Erythroblast (primary cell): Measurements from ENCODE around the gene CFH.
A peak's percentile ranks its signal among the peaks of the same experiment; 100 is the strongest.
"Not testable (repeated sequence)": the region's sequence is repeated elsewhere in the genome, so short reads cannot be mapped to it uniquely, and the experiment has no call there.

Source experiments
- DNase-seq, 2 experiments: peaks; one replicate each; lab custom pipeline; 2025; lab: John Stamatoyannopoulos, UW
- GATA1 ChIP-seq: IDR thresholded peaks from 2 replicates; pipeline ENCODE4 v1.6.1; 2011; ENCODE audit warnings: low read depth, mild to moderate bottlenecking, control low read depth, low read length, moderate library complexity
- POLR2A ChIP-seq: IDR thresholded peaks from 2 replicates; pipeline ENCODE4 v1.6.1; 2011; ENCODE audit warnings: mild to moderate bottlenecking, low read length

Gene CFH

DNA sequence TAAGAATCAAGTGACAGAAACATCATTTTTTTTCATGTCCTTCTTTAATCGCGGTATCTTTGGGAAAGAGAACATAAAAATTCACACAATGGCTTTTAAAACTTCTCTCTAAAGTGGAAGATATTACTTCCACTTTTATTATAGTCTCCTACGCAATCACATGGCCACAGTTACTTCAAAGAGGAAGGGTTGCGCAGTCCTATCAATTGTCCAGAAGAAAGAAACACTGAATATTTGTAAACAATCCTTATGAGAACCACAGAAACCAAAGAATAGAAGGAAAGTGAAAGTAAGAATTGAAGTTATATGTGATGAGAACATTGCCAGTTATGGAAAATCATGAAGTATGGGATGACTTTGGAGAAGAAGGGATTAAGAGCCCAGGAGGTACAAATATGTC lies 32.6 kb downstream of the CFH start:
- no peak for DNase-seq
- TF ChIP-seq POLR2A (no peak), GATA1 (no peak)

GRCh38 chr1:196685506-196685905 lies 33.7 kb downstream of the CFH start:
- DNase-seq = no peak
- TF ChIP-seq POLR2A (no peak), GATA1 (no peak)

DNA sequence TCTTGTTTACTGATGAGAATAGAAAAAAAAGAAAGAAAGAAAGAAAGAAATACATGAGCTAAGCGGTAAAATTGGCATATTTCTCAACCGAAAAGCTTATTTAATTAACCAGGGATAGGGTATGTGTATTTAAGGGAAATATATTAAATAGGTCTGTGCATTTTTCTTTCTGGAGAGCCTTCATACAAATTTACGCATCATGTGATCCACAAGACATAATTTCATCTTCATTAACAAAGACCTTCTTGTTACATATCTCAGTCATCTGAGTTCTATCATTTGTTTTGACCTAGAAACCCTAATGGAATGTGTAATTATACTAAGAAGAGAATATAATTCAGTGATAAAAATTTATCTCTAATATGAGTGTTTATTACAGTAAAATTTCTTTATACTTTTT lies 37.2 kb downstream of the CFH start:
- TF ChIP-seq POLR2A = no peak
- no peak for TF ChIP-seq GATA1
- no peak for DNase-seq

- DNase-seq = no peak
Observed at GRCh38 chr1:196690582-196690981, 38.7 kb downstream of the CFH start.

DNA sequence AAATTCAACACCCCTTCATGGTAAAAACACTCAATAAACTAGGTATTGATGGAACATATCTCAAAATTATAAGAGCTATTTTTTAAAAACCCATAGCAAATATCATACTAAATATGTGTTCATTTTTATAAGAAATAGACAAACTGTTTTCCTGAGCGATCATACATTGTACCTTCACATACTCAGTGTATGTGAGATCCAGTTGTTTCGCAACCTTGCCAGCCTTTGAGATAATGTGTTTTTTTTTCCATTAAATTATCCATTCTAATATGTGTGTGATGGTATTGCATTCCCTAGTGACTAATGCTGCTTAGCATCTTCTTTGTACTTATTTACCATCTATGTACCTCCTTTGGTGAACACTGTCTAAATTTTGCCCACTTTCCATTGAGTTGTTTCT lies 47.1 kb downstream of the CFH start:
- DNase-seq = no peak
- TF ChIP-seq POLR2A (no peak), GATA1 (no peak)

More at GRCh38 chr1:196690582-196690981, 38.7 kb downstream of the CFH start:
- TF ChIP-seq GATA1 (no peak), POLR2A (no peak)

- no peak for TF ChIP-seq POLR2A
- TF ChIP-seq GATA1 = no peak
- DNase-seq = no peak
Observed at GRCh38 chr1:196701144-196701543, 49.3 kb downstream of the CFH start.

GRCh38 chr1:196709892-196710291 lies 58.0 kb downstream of the CFH start:
- not testable (repeated sequence) for DNase-seq

- no peak for DNase-seq
- no peak for TF ChIP-seq GATA1
- no peak for TF ChIP-seq POLR2A
Observed at GRCh38 chr1:196717868-196718267, 66.0 kb downstream of the CFH start.

DNA sequence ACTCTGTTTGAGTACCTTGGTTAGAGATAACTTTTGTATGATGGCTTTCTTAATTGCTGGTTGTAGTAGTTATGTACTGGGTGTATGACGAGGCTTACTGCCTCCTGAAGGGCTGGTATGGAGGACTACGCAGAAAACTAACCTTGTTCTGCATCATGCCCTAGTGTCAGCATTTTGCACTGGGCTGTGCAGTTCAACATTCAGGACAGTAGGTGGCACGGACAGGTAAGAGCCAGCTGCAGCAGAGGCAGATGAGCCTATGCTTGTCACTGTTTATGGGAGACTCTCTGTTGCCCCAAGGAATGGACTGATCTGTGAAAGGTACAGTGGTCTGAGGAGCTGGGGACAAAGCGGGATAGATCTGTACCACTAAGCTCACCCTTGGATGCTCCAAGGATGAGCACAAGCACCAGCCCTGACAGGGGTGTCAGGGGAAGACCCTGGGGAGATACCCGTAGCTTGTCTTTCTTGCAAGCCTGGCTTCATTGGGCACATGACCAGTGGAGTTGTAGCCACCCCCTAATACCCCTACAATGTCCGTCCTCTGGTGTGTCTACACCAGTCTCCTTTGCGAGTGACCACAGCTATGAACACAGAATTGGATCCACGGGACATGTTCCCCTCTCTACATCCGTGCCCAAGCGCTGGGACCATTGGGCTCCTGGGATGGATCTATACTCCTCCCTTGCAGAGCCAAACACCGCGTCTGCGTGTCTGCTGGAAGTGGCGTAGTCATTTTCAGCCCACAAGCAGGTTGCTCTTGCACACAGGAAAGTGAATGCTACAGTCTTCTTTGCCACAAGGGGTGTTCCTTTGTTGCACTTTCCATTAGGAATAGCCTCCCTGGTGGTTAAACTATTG lies 71.7 kb downstream of the CFH start:
- DNase-seq = peak in 1 of 2 experiments; percentile 2
- no peak for TF ChIP-seq GATA1
- TF ChIP-seq POLR2A = no peak

- no peak for DNase-seq
Observed at GRCh38 chr1:196732526-196732925, 80.7 kb downstream of the CFH start.

DNA sequence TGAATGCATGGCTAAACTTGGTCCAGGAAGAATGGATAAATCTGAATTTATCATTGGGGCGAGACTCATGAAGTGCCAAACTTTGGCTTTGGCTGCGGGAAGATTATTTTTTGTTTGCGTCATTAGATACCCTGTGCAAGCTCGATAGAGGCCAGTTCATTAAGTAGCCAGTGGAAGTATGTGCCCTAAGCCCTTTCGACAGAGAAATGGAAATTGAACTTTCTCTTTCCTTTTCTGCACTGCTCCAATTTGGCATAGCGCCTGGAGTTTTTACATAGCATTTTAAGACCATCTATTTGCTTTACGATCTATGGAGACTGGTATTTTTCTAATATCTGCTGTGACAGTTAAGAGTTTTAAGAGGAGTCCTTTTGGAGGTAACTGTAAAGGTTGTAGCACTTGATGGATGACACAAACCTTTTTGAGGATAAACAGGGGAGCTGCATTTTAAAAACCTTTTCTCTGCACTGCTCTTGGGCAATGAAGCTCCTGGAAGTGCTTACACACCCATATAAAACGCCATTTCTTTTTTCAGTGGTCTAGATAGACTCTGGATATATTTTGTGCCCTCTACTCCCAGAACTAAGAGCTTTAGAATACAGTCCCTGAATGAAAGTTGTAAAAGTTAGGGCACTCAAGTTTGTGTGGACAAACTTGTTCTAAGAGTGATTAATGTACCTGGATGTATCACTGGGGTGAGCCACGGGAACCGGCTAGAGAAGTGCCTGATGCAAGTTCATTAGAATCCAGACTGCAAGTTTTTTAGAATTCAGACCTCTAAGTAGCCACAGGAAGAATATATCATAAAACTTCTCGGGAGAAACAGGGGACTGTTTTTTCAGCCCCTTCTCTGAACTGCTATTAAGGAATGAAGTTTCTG lies 81.5 kb downstream of the CFH start:
- no peak for DNase-seq
- TF ChIP-seq POLR2A = no peak
- TF ChIP-seq GATA1 = no peak

More at GRCh38 chr1:196732526-196732925, 80.7 kb downstream of the CFH start:
- TF ChIP-seq POLR2A (no peak), GATA1 (no peak)

GRCh38 chr1:196734006-196734405 lies 82.2 kb downstream of the CFH start:
- TF ChIP-seq POLR2A (no peak), GATA1 (no peak)
- DNase-seq = no peak

DNA sequence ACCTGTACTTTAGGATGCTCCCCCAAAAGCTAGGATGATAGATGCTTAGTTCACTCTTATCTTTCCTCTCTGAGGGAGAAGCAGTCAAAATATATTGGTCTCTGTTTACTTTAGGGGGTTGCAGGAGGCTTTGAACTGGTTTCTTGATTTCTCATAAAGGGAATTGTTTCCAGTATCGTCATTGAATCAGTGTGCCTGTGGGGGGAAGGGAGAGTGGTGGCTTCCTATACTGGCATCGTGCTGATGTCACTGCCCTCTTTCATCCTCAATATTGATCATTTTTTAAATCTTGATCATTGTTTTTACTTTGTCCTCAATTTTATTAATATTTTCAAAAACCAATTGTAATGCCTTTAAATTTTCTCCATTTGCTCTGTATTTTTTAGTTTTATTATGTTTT lies 82.6 kb downstream of the CFH start:
- no peak for DNase-seq
- TF ChIP-seq GATA1 (no peak), POLR2A (no peak)

- no peak for TF ChIP-seq POLR2A
- TF ChIP-seq GATA1 = no peak
- DNase-seq = no peak
Observed at GRCh38 chr1:196738730-196739129, 86.9 kb downstream of the CFH start.

GRCh38 chr1:196743244-196743643 lies 91.4 kb downstream of the CFH start:
- DNase-seq = not testable (repeated sequence)

DNA sequence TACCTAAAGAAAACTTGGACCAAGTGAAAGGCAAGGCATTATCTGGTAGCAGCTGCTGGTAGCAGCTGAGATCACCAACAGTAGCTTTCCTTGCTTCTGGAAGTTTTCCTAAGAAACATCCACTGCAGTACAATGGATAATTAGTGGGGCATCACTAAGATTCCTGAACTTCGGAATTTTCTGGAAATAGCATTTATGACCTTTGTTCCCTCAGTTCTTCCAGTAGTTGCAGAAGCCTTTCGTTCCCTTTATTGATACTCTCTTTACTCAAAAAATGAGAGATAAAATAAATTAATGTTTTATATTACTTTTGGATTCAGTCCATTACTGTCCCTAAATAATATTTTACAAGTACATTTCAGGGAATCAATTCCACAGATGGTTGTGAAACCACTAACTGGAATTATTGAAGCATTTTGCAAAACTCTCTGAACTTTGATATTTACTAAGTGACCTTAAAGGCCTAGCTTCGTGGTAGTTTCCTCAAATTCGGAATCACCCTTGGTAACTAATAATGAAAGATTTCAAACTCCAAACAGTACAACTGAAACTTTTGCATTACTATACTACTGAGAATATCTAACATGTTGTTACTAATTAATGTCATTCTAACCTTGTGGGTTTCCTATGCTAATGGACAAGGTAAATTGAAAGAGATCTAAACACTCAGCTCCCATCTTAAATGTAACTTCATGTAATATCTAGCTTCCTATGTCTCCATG lies 113.3 kb downstream of the CFH start:
- DNase-seq = not testable (repeated sequence)

- DNase-seq = not testable (repeated sequence)
Observed at GRCh38 chr1:196769823-196770222, 118.0 kb downstream of the CFH start.
